Endometrium (tissue), 2 donors: ENCODE results near the gene APC2.
"Not testable (repeated sequence)": the region's sequence is repeated elsewhere in the genome, so short reads cannot be mapped to it uniquely, and the experiment has no call there.

Experiments used
- FAIRE-seq: peaks from 2 replicates; lab custom pipeline; 2012; peaks lifted over from hg19 to GRCh38; lab: Jason Lieb, UNC
- donor health status: control.
- donor health status: control.

The APC2 gene

GRCh38 chr19:1428738-1429391, 21.1 kb upstream of the APC2 start:
- FAIRE-seq, result no peak

GRCh38 chr19:1429750-1430149, 20.2 kb upstream of the APC2 start:
- FAIRE-seq, result no peak

- FAIRE-seq, result no peak
Measured at GRCh38 chr19:1430246-1430645, 19.7 kb upstream of the APC2 start.

- no peak for FAIRE-seq
Measured at GRCh38 chr19:1431759-1432506, 18.0 kb upstream of the APC2 start.

- FAIRE-seq, result no peak
Measured at GRCh38 chr19:1432507-1432887, 17.4 kb upstream of the APC2 start.

- FAIRE-seq, result no peak
Measured at GRCh38 chr19:1433119-1434039, 16.5 kb upstream of the APC2 start.

GRCh38 chr19:1434040-1434366, 15.9 kb upstream of the APC2 start:
- no peak for FAIRE-seq

- FAIRE-seq, result no peak
Measured at GRCh38 chr19:1434577-1435060, 15.3 kb upstream of the APC2 start.

GRCh38 chr19:1435378-1435989, 14.4 kb upstream of the APC2 start:
- FAIRE-seq, result no peak

GRCh38 chr19:1437609-1438008, 12.3 kb upstream of the APC2 start:
- no peak for FAIRE-seq

- peak; percentile 37 for FAIRE-seq
Measured at GRCh38 chr19:1438035-1438932, 11.6 kb upstream of the APC2 start, which contains the start of gene RPS15. Gene RPS15 (plus strand): TSS chr19:1438396. CDS start chr19:1438426, 30 bp downstream.

GRCh38 chr19:1438933-1439354, 11.0 kb upstream of the APC2 start:
- no peak for FAIRE-seq

GRCh38 chr19:1439525-1440417, 10.2 kb upstream of the APC2 start:
- not testable (repeated sequence) for FAIRE-seq

GRCh38 chr19:1440418-1440801, 9.5 kb upstream of the APC2 start:
- FAIRE-seq, result no peak

GRCh38 chr19:1441022-1441426, 8.9 kb upstream of the APC2 start:
- FAIRE-seq, result no peak

- no peak for FAIRE-seq
Measured at GRCh38 chr19:1441677-1442438, 8.1 kb upstream of the APC2 start.

GRCh38 chr19:1445185-1445931, 4.6 kb upstream of the APC2 start:
- FAIRE-seq, result no peak

GRCh38 chr19:1445932-1446712, 3.8 kb upstream of the APC2 start:
- no peak for FAIRE-seq
